ENCODE measurements around the gene SEMA3B. TPM values are rescaled to one million over a fixed set of nuclear protein-coding genes. Genes with fewer than 3 reads are reported as not detected.
A peak's percentile ranks its signal among the peaks of the same experiment; 100 is the strongest.

SEMA3B gene
- 0.15 and 0.29 TPM in 2 replicates for total RNA-seq (2014; rRNA removed; shearing (Covaris generic); ENCODE audit: low replicate concordance)

DNA sequence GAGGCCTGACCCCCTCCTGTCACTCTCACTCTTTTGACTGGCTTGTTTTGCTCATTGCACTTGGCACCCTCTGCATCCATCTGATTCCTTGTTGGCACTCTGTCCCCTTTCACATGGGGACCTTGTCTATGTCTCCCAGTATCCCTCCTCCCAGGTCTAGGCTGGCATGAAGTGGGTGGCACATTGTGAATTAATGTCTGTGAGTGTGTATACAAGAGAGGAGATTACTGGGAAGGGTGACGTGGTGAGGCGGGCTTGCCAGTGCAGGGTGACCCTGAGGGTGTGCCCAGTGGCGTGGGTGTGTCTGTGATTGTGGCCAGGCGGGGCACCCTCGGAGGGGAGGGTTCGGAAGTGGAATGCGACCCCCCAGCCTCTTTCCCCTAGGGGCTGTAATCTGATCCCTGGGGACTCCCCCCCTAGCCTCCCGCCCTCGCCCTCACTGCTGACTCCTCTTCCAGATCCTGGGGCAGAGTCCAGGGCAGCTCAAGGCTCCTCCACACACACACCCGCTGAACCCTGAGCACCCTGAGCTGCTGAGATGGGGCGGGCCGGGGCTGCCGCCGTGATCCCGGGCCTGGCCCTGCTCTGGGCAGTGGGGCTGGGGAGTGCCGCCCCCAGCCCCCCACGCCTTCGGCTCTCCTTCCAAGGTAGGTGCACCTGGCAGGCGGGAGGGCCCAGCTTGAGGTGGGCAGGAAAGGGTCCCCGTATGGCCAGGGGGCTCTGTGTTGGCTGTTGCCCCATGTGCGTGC, at the start of gene SEMA3B:
Gene SEMA3B (plus strand): TSS at position 445 of the 749 bp plus-strand sequence. CDS start 94 bp downstream, at position 539.
- Histone ChIP-seq H3K79me2 (ENCODE audit: low read length) (no peaks in the 10 kb centered on the region), H4K20me1 (ENCODE audit: insufficient read depth, low read depth, low read length) (no peaks in the 10 kb centered on the region), H3K27me3 (ENCODE audit: low read length) (no peaks in the 10 kb centered on the region), H3K4me2 (ENCODE audit: low read depth, low read length, poor library complexity, severe bottlenecking) (no peak within 1 kb of the TSS), H3K4me1 (ENCODE audit: low read length) (peaks cover 3% of the 10 kb centered on the region), H3K36me3 (ENCODE audit: insufficient read depth, low read length) (no peaks in the 10 kb centered on the region), H3K27ac (ENCODE audit: low read length) (no peak within 1 kb of the TSS), H3K9me2 (replicated peaks; ENCODE audit: insufficient read depth, low read length) (no peaks in the 10 kb centered on the region), H3K4me3 (ENCODE audit: low read length) (no peak within 1 kb of the TSS), H3K9ac (ENCODE audit: low read length) (no peak within 1 kb of the TSS), H2AFZ (ENCODE audit: low read length) (no peak within 1 kb of the TSS), H3K9me3 (ENCODE audit: low read length) (no peaks in the 10 kb centered on the region)
- DNase-seq: no peak

GRCh38 chr3:50219285-50219684, 49.7 kb upstream of the SEMA3B start:
- H3K4me1 ChIP-seq (ENCODE audit: low read length): no peaks in the 10 kb centered on the region

GRCh38 chr3:50220109-50220508, 48.8 kb upstream of the SEMA3B start:
- Histone ChIP-seq H3K36me3 (ENCODE audit: insufficient read depth, low read length) (no peaks in the 10 kb centered on the region), H4K20me1 (ENCODE audit: insufficient read depth, low read depth, low read length) (no peaks in the 10 kb centered on the region), H3K27me3 (ENCODE audit: low read length) (no peaks in the 10 kb centered on the region), H3K9me3 (ENCODE audit: low read length) (no peaks in the 10 kb centered on the region), H2AFZ (ENCODE audit: low read length) (no peak overlapping the region), H3K4me3 (ENCODE audit: low read length) (no peak overlapping the region), H3K9ac (ENCODE audit: low read length) (no peak overlapping the region), H3K4me1 (ENCODE audit: low read length) (no peaks in the 10 kb centered on the region), H3K27ac (ENCODE audit: low read length) (no peak overlapping the region), H3K79me2 (ENCODE audit: low read length) (no peaks in the 10 kb centered on the region), H3K9me2 (replicated peaks; ENCODE audit: insufficient read depth, low read length) (no peaks in the 10 kb centered on the region), H3K4me2 (ENCODE audit: low read depth, low read length, poor library complexity, severe bottlenecking) (no peak overlapping the region)
- DNase-seq: no peak

More at GRCh38 chr3:50219285-50219684, 49.7 kb upstream of the SEMA3B start:
- H3K9me3 ChIP-seq (ENCODE audit: low read length): no peaks in the 10 kb centered on the region
- DNase-seq: no peak
- H3K9ac ChIP-seq (ENCODE audit: low read length): no peak overlapping the region
- H3K36me3 ChIP-seq (ENCODE audit: insufficient read depth, low read length): no peaks in the 10 kb centered on the region
- no peak overlapping the region for H3K27ac ChIP-seq (ENCODE audit: low read length)
- no peak overlapping the region for H2AFZ ChIP-seq (ENCODE audit: low read length)
- H3K4me2 ChIP-seq (ENCODE audit: low read depth, low read length, poor library complexity, severe bottlenecking): no peak overlapping the region
- no peaks in the 10 kb centered on the region for H3K79me2 ChIP-seq (ENCODE audit: low read length)
- H3K9me2 ChIP-seq (replicated peaks; ENCODE audit: insufficient read depth, low read length): no peaks in the 10 kb centered on the region
- no peaks in the 10 kb centered on the region for H3K27me3 ChIP-seq (ENCODE audit: low read length)
- H4K20me1 ChIP-seq (ENCODE audit: insufficient read depth, low read depth, low read length): no peaks in the 10 kb centered on the region
- H3K4me3 ChIP-seq (ENCODE audit: low read length): no peak overlapping the region

DNA sequence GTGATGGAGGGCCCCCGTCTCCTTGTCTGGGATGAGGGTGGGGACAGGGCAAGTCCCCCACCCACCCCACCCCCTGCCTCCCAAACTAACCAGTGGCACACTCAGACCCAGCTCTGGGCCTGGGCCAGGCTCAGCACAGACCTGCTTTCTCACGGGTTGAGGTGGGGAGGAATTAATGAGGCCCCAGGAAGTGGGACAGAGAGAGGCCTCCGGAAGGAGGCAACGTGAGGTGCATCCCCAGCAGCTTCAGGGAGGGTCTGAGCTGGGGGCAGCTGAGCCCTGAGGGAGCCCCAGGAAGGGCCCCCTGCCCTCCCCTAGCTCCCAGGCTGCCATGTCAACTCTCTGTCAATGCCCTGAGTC, 47.9 kb upstream of the SEMA3B start:
- Histone ChIP-seq H3K4me1 (ENCODE audit: low read length) (peaks cover 3% of the 10 kb centered on the region; the same call in 1 of the 2 replicates), H3K36me3 (ENCODE audit: insufficient read depth, low read length) (no peaks in the 10 kb centered on the region), H3K4me2 (ENCODE audit: low read depth, low read length, poor library complexity, severe bottlenecking) (no peak overlapping the region), H3K27me3 (ENCODE audit: low read length) (no peaks in the 10 kb centered on the region), H3K27ac (ENCODE audit: low read length) (no peak overlapping the region), H4K20me1 (ENCODE audit: insufficient read depth, low read depth, low read length) (no peaks in the 10 kb centered on the region), H3K9ac (ENCODE audit: low read length) (no peak overlapping the region), H2AFZ (ENCODE audit: low read length) (no peak overlapping the region), H3K79me2 (ENCODE audit: low read length) (no peaks in the 10 kb centered on the region), H3K4me3 (ENCODE audit: low read length) (no peak overlapping the region), H3K9me2 (replicated peaks; ENCODE audit: insufficient read depth, low read length) (no peaks in the 10 kb centered on the region), H3K9me3 (ENCODE audit: low read length) (no peaks in the 10 kb centered on the region)
- no peak for DNase-seq

- Histone ChIP-seq H4K20me1 (ENCODE audit: insufficient read depth, low read depth, low read length) (no peaks in the 10 kb centered on the region), H3K27ac (ENCODE audit: low read length) (no peak overlapping the region), H3K4me1 (ENCODE audit: low read length) (peaks cover 8% of the 10 kb centered on the region), H3K36me3 (ENCODE audit: insufficient read depth, low read length) (no peaks in the 10 kb centered on the region), H3K27me3 (ENCODE audit: low read length) (no peaks in the 10 kb centered on the region), H3K79me2 (ENCODE audit: low read length) (no peaks in the 10 kb centered on the region), H3K9ac (ENCODE audit: low read length) (no peak overlapping the region), H3K4me3 (ENCODE audit: low read length) (no peak overlapping the region), H3K4me2 (ENCODE audit: low read depth, low read length, poor library complexity, severe bottlenecking) (no peak overlapping the region), H2AFZ (ENCODE audit: low read length) (no peak overlapping the region), H3K9me3 (ENCODE audit: low read length) (no peaks in the 10 kb centered on the region), H3K9me2 (replicated peaks; ENCODE audit: insufficient read depth, low read length) (no peaks in the 10 kb centered on the region)
- DNase-seq: no peak
Measured at GRCh38 chr3:50221411-50222168, 47.4 kb upstream of the SEMA3B start.

DNA sequence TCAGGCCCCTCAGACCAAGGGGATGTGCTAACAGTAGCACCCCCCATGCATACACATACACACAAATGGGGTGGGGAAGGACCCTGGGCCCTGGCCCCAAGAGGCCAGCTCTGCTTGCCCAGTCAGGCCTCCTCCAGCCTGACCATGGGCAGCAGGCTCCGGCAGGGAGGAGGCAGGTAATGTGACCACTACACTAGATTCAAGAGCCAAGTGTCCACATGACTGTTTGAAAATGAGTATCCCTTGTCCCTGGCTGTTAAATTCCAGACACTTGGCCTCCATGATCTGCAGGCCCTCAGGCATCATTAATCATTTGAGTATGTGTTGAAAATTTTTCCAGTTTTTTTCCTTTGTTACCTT, 46.8 kb upstream of the SEMA3B start:
- no peak for DNase-seq
- Histone ChIP-seq H3K4me3 (ENCODE audit: low read length) (no peak overlapping the region), H3K79me2 (ENCODE audit: low read length) (no peaks in the 10 kb centered on the region), H3K9me3 (ENCODE audit: low read length) (no peaks in the 10 kb centered on the region), H2AFZ (ENCODE audit: low read length) (no peak overlapping the region), H3K4me1 (ENCODE audit: low read length) (peaks cover 14% of the 10 kb centered on the region), H3K36me3 (ENCODE audit: insufficient read depth, low read length) (no peaks in the 10 kb centered on the region), H3K9me2 (replicated peaks; ENCODE audit: insufficient read depth, low read length) (no peaks in the 10 kb centered on the region), H4K20me1 (ENCODE audit: insufficient read depth, low read depth, low read length) (no peaks in the 10 kb centered on the region), H3K4me2 (ENCODE audit: low read depth, low read length, poor library complexity, severe bottlenecking) (no peak overlapping the region), H3K9ac (ENCODE audit: low read length) (no peak overlapping the region), H3K27ac (ENCODE audit: low read length) (no peak overlapping the region), H3K27me3 (ENCODE audit: low read length) (no peaks in the 10 kb centered on the region)

DNA sequence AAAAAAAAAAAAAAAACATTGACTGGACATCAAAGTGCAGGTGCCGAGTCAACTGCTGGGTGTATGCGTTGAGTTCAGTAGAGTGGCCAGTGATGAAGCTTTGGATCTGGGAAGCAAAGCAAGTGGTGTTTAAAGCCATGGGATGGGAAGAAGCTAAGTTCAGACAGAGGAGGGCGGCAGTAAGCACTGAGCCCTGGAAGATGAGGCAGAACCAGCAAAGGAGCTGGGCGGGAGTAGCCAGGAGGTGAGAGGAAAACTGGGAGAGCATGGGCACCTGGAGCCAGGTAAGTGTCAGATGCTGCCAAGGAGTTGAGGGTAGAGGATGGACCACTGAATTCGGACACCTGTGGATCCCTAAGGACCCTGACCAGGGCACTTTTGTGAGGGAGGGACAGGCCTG, 44.3 kb upstream of the SEMA3B start:
- Histone ChIP-seq H3K79me2 (ENCODE audit: low read length) (no peaks in the 10 kb centered on the region), H3K27me3 (ENCODE audit: low read length) (no peaks in the 10 kb centered on the region), H3K9me3 (ENCODE audit: low read length) (no peaks in the 10 kb centered on the region), H3K36me3 (ENCODE audit: insufficient read depth, low read length) (no peaks in the 10 kb centered on the region), H3K4me1 (ENCODE audit: low read length) (peaks cover 29% of the 10 kb centered on the region), H3K9me2 (replicated peaks; ENCODE audit: insufficient read depth, low read length) (no peaks in the 10 kb centered on the region), H3K4me2 (ENCODE audit: low read depth, low read length, poor library complexity, severe bottlenecking) (no peak overlapping the region), H3K4me3 (ENCODE audit: low read length) (no peak overlapping the region), H2AFZ (ENCODE audit: low read length) (no peak overlapping the region), H3K27ac (ENCODE audit: low read length) (no peak overlapping the region), H3K9ac (ENCODE audit: low read length) (no peak overlapping the region), H4K20me1 (ENCODE audit: insufficient read depth, low read depth, low read length) (no peaks in the 10 kb centered on the region)
- no peak for DNase-seq

DNA sequence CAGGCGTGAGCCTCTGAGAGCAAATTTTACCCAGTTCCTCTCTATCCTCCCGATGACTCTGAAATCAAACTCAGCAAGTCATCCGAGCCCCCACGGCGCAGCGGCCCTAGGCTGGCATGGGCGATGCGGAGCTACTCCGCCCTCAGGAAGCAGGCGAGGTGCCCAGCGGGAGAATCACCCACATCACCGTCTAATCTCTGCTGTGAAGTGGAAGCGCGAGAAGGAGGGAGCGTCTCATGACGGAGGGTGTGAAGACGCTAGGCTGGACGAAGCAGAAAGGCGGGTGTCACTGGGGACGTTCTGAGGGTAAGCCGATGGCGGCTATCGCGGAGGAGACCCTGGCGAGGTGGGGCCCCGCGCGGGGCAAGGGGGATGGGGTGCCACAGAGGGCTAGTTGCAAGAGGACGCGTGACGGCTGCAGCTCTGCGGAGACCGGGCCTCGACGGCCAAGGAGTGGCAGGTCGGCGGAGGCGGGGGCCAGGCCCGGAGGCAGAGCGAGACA, 42.0 kb upstream of the SEMA3B start:
- H3K4me1 ChIP-seq (ENCODE audit: low read length): peaks cover 43% of the 10 kb centered on the region
- 0 out of 2 replicates have a peak overlapping the region, but pooled peaks have one; percentile 25 for H3K27ac ChIP-seq (ENCODE audit: low read length)
- H3K9ac ChIP-seq (ENCODE audit: low read length): peak overlapping the region; percentile 70
- H3K9me3 ChIP-seq (ENCODE audit: low read length): no peaks in the 10 kb centered on the region
- no peaks in the 10 kb centered on the region for H3K36me3 ChIP-seq (ENCODE audit: insufficient read depth, low read length)
- H2AFZ ChIP-seq (ENCODE audit: low read length): peak overlapping the region; percentile 98
- H3K9me2 ChIP-seq (replicated peaks; ENCODE audit: insufficient read depth, low read length): no peaks in the 10 kb centered on the region
- H3K4me2 ChIP-seq (ENCODE audit: low read depth, low read length, poor library complexity, severe bottlenecking): peak overlapping the region; percentile 92
- DNase-seq: peak; percentile 75
- H3K4me3 ChIP-seq (ENCODE audit: low read length): peak overlapping the region; percentile 98
- H4K20me1 ChIP-seq (ENCODE audit: insufficient read depth, low read depth, low read length): no peaks in the 10 kb centered on the region
- no peaks in the 10 kb centered on the region; the same call in 1 of the 2 replicates for H3K79me2 ChIP-seq (ENCODE audit: low read length)
- H3K27me3 ChIP-seq (ENCODE audit: low read length): no peaks in the 10 kb centered on the region

Data from Karpas-422 (cell line).